GM20431 (cell line): ENCODE measurements around the gene SLBP.

Experiments used
- in situ Hi-C: fragments of 300-500 bp; cut with MseI, MboI; formaldehyde crosslinking; loops from one replicate; pipeline ENCODE4 v1.15.0; 2020; ENCODE audit warnings: low sequenced_read_pairs; ENCODE audit not compliant: unreplicated experiment

SLBP gene

DNA sequence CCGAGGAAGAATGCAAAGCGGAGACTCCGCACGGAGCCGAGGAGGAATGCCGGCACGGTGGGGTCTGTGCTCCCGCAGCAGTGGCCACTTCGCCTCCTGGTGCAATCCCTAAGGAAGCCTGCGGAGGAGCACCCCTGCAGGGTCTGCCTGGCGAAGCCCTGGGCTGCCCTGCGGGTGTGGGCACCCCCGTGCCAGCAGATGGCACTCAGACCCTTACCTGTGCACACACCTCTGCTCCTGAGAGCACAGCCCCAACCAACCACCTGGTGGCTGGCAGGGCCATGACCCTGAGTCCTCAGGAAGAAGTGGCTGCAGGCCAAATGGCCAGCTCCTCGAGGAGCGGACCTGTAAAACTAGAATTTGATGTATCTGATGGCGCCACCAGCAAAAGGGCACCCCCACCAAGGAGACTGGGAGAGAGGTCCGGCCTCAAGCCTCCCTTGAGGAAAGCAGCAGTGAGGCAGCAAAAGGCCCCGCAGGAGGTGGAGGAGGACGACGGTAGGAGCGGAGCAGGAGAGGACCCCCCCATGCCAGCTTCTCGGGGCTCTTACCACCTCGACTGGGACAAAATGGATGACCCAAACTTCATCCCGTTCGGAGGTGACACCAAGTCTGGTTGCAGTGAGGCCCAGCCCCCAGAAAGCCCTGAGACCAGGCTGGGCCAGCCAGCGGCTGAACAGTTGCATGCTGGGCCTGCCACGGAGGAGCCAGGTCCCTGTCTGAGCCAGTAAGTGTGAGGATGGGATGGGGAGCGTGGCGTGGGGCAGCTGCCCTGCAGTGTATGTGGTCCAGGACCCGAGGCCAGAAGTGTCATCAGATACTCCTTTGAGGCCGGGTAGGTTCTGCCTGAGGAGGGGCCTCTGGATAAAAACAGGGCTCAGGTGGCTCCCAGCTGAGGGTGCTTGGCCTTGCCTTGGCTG, 16.2 kb upstream of the SLBP start:
- in situ Hi-C loops = no loop called here

DNA sequence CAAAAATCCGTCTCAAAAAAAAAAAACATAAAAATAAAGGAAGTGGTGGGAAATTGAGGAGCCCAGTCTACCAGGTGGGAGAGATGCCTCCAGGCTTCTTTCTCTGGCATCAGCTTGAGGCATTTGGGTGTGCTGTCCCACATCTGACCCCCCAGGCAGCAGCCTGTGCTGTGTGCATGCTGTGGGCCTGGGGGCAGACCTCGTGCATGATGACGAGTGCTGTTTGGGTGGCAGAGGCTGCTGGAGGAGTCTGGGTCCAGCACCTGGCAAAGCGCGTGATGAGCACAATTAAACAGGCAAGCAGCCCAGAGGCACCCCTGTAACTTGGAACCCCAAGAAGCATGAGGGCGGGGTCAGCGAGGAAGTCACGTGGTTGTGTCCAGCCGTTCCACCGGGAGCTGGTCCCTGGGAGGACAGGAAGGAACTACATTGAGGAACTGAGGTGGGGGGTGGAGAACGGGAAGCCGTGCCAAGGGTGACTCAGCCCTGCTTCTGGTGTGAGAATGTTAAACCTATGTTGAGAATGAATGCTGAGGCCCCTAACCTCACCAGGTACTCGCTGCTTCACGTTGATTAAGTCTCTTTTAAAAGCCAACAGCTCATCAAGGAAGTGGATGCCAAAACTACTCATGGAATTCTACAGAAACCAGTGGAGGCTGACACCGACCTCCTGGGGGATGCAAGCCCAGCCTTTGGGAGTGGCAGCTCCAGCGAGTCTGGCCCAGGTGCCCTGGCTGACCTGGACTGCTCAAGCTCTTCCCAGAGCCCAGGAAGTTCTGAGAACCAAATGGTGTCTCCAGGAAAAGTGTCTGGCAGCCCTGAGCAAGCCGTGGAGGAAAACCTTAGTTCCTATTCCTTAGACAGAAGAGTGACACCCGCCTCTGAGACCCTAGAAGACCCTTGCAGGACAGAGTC, 15.3 kb upstream of the SLBP start:
- in situ Hi-C loops = no loop called here

DNA sequence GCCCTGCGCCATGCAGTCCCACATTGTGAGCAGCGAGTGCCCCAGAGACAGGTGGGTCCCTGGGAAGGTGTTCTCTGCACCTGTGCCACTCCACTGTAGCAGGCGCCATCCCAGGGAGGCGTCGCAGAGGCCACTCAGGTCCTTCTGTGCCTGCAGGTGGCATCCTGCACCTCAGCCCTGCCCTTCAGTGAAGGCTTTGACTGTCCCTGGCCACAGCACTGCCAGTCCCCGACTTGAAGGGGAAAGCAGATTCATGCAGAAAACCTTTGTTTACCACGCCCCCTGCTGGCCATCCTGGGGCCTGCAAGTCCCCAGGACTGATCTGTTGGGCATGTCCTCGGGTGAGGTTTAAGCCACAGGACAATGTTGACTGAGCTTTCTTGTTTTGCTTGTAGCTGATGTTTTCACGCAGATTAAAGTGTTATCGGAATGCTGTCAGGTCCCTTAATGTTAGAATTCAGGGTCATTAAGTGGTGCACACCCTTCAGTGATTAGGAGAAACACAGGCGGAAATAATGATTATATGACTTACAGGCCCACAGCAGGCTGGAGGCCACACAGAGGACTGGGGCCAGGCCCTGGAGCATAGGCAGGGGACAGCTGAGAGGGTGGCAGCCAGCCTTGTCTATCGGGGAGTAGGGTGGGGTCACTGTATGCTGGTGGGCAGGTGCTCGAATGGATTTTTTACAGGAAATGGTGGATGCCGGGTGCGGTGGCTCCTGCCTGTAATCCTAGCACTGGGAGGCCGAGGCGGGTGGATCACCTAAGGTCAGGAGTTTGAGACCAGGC, 14.2 kb upstream of the SLBP start:
- in situ Hi-C loops = no loop called here

DNA sequence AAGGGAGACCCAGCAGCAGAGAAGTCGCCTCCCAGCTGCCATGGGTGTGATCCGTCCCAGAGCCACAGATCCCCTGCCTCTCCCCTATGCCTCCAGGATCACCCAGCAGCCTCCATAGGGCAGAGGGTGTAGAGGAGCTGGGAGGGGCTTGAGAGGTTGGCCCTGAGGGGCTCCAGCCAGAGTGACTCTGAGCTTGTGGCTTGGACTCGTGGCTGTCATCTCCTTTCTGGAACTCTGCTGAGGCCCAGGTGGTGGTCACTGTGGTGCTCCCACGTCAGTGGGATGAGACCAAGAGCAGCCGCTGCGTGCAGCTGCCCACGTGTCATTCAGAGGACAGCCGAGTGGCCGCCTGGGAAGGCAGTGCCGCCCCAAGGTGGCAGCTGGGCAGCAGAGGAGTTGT, 13.4 kb upstream of the SLBP start:
- in situ Hi-C loops = no loop called here

DNA sequence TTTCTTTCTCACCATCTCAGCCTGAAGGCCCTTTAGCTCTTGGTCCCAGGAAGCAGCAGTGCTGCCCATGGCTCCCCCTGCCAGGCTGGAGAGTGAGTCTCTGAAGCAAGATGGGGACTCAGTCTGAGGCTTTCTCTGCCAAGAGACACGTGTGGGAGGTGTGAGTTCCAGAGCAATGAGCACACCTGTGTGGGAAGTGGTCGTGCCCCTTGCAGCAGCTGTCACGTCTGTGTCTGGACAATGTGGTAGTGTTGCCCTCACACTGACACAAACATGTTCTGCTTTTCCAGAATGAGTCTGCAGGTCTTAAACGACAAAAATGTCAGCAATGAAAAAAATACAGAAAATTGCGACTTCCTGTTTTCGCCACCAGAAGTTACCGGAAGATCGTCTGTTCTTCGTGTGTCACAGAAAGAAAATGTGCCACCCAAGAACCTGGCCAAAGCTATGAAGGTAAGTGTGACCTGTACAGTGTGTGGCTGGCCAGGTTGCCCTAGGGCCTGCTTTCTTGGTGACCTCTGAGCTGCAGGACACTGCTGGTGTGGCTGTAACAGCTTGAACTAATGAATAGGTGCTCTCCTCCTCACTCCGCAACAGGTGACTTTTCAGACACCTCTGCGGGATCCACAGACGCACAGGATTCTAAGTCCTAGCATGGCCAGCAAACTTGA, 11.1 kb upstream of the SLBP start:
- in situ Hi-C loops = no loop called here

DNA sequence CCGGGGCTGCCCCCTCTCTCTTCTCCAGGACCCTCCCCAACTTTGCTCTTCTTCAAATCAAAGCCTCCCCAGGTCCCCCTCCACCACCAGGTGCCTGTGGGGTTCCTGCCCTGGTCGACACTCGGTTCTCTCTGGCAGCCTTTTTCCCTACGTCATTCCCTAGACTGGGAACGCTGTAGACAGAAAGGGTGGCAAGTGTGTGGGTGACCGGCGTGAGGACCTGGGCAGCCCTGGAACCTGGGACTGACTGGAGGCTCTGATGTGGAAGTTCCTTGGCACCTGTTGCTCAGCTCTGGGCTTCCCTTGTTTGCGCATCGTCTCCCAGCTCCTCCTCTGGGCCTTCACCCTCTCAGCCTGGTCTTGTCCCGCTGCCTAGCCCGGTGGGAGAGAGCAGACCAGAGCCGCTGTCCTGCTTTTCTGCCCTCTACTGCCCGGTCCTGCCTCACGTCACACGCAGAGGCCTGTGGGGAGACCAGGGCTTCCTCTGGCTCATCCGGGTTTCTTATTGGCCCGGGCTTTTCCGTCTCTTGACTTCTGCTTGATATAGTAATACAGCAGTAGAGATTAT, 10.5 kb upstream of the SLBP start:
- in situ Hi-C loops = no loop called here

DNA sequence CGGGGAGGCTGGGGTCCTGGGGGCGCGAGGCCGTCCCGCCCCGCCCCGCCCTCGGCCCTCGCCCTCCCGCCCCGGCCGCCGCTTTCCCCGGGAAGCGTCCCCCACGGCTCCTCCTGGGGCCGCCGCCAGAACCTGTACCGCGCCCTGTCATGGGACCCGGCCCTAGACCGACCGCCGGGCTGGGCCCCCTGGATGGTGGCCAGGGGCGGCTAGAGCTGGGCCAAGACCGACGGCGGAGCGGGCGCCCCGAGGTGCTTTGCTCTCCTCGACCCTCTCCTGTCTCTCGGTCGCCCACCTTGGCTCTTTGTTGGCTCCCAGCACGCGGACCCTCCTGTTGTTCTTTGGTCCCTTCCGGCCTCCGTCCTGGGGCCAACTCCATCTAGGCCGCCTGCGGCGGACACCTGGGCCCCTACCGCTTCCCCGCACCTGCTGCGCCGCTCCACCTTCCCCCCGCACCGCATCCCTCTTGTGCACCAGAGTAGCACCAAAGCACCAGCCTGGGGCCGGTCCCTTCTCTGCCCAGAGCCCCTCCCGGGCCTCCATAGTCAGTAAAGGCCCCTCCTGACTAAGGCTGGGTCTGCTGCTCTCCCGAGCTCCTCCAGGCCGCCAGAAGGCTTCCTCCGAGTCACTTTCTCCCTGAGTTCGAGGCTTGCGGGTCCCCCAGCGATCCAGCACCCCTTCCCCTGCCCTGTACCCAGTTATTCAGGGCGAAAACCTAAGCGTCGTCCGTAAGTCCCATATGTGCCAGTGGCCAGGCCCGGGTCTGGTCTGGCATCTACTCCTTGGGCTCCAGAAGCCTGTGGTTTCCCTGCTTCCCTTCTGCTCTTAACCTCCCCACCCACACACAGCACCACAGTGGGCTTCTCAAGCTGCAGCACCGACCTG, 9.8 kb upstream of the SLBP start:
- in situ Hi-C loops = no loop called here

DNA sequence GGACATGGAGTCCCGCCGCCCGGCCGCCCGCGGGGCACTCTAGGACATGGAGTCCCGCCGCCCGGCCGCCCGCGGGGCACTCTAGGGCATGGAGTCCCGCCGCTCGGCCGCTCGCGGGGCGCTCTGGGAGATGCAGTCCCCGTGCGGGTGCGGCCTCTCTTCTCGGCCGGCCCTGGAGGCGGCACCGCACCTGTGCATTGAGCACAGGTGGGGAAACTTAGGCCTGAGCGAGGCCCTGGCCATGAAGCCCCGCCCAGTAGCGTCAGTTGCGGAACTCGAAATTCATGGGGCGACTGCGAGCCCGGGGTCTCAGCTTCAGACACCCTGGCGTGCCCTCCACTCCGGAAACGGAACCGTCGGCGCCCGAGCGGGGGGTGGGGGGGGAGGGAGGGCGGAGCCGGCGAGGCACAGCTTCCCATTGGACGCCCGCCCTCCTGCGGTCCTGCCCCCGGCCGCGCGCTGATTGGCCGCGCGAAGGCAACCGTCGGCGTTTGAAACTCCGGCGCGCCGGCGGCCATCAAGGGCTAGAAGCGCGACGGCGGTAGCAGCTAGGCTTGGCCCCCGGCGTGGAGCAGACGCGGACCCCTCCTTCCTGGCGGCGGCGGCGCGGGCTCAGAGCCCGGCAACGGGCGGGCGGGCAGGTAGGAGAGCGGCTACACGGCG, 9.0 kb upstream of the SLBP start, which contains the start of the genes TACC3 and TMEM129:
Gene TACC3, plus strand, starts transcription at position 519 of the 663 bp plus-strand sequence. CDS start 1,901 bp downstream, outside the sequence.
Gene TMEM129, minus strand, starts transcription at position 321 of the 663 bp plus-strand sequence. CDS start 486 bp downstream, outside the sequence.
- in situ Hi-C loops = no loop called here

DNA sequence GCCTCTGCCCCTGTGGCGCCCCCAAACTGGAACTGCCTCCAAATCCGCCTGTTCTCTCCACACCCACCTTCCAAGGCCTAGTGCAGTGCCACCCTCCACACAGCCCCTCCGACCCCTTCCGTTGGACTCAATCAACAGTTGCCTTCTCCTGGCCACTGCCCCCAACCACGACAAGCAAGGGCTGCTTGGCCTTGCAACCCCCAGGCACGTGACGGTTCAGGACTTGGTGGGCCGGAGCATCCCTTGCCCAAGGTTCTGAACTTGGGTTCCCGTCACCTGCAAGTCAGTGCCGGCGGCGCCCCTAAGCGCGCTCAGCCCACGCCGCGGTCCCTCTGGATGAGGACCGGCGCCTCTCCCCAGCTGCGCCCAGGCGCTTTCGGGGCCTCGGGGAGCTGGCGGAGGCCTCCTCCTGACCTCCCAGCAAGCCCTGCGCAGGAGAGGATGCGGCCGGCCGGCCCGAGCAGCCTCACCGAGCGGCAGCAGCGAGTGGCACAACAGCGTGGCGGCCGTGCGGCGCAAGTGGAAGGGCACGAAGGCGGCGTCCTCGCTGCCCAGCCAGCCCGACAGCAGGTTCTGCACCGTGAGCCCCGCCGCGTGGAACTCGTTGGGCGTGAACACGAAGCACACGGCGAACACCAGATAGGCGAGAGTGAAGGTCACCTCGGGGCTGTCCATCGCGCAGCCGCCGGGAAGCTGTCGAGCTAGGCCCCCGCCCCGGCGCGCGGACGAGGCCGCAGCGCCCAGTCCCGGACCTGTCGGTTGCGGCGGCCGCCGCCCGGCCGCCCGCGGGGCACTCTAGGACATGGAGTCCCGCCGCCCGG, 8.3 kb upstream of the SLBP start:
- in situ Hi-C loops = no loop called here

DNA sequence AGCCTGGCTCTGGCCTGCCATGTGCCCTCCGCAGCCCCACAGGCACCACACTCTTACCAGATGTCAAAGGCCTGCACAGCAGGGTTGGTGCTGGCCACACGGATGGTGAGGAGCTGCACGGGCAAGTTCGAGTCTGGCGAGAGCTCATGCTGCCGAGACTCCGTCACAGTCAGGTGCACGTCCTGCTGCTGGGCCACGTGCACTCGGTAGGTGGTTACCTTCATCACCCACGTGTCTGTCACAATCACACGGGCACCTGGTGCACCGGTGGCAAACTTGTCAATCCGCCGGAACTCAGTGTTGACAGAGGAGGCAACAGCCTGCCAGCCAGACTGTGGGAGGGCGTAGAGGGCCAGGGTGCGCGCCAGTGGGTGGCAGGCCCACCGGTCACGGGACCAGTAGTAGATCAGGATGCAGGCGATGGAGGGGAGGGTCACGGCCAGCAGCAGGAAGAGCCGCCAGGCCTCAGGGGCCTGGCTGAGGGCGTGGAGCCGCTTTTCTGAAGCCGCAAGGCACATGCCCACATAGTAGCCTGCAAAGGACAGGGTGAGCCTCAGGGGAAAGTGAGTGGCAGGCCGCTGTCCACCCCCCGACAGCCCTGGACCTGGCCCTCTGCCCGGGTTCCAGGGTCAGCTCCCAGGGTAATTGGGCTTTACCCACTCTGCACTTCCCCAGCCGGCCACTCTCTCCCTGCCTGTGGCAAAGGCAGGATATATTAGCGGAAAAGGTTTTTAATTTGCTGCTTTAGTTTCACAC, 6.2 kb upstream of the SLBP start:
- in situ Hi-C loops = no loop called here

DNA sequence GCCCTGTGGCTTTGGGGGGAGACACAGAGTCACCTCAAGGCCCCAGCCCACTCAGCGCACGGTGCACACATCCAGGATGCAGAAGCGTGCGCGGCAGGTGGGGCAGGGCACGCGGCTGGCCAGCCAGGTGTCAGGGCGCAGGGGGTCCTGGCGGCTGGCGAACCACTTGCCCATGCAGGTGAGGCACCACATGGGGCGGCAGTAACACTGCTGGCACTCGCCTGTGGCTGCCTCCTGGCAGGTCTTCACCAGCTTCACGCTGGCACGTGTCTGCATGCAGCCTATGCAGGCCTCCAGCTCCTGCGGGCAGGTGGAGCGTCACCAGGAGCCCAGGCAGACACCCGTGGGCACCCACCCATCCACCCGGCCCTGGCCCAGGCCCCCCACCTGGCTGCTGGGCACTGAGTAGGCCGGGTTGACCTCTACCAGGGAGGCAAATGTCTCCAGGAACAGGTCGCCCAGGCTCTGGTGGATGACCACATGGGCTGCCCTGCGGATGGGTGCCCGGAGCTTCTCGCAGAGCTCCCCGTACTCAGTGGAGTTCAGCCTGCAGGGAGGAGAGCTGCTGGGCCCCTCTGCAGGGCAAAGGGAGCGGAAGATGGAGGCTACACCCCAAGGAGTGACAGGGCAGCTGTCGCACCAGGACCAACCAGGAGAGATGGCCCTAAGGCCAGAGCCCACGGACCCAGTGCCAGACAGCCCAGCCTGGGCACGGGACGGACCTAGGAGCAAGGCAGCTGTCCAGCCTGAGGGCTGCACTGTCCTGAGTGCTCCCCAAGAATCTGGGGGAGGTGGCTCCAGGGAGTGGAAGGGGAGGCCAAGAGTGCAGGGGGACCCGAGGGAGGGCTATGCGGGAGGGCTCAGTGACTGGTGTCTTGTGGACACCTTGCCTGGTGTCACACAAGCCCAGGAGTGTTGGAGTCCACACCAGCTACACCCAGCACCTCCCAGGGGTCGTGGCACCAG, 5.3 kb upstream of the SLBP start:
- in situ Hi-C loops = no loop called here

DNA sequence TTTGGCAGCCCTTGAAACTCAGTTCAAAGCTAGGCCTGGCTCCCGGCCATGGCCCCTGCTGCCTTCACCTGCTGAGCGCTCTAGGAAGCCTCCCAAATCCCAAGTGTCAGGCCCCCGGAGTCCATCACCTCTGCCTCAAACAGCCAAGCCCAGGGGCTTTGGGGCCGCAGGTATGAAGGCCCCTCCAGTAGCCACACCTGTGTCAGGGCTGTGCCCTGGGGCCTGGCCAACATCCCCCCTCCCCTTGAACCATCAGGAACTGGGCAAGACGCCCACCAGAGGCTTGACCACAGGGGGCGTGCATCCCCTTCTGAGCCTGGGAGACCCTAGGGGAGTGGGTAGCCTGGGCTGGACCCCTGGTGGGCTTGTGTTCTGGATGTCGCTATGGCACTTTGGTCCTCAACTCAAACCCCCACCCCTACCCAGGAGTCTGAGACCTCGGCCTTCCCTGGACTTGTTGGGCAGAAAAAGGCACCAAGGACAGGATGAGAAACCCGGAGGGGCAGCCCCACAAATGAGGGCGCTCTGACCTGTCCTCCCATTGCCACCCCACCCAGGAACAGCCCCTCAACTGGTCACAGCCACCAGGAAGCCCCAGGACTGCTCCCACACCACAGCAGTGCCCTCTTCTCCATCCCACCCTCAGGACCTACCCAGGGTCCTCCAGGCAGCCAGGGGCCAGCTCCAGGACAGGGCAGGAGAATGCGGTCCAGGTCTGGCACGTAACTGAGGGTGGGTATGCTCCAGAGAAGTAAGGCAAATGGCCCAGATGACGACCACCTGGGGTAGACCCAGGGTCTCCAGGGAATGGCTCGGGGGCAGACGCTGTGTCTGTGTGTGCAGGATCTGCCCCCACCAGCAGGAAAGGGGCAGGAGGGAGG, 4.2 kb upstream of the SLBP start:
- in situ Hi-C loops = no loop called here

DNA sequence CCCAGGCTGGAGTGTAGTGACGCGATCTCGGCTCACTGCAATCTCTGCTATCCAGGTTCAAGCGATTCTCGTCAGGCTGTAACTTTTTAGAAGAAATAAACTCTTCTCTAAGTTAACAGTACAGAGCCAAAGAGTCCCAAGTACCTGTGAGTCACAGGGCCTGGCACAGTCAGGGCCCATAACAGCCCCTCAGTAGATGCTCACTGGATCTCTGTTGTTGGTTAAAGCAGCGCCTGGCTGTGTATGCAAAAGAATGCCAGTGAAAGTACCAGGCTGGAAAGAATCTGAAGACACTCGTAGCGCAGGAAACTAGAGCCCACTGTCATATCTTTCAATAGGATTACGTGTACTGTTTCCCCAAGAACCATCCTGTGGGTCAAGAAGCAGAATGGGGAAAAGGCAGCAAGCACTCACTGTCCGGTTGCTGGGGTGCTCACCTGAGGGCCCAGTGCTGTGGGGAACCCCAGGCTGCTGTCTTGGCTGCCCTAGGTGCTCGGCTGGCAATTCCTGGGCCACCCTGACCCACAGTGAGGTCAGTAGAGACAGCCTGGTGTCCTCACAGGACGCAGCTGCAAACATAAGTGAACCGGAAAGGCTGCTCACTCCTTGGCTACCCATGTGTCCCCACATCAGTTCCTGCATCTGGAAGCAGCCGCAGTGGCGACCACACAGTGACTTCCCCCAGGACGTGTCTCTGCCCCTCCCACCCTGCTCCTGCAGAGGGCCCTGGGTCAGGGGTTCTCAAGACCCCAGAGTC, 3.1 kb upstream of the SLBP start:
- in situ Hi-C loops = no loop called here
